GM19463 (cell line): Measurements from ENCODE around the gene NUDT1.
A peak's percentile ranks its signal among the peaks of the same experiment; 100 is the strongest.
"Not testable (repeated sequence)": the region's sequence is repeated elsewhere in the genome, so short reads cannot be mapped to it uniquely, and the experiment has no call there.

Experiments used
- ATAC-seq: cut with Tn5 transposase; IDR thresholded peaks from one replicate; pipeline ENCODE4 v1.9.1; 2021; ENCODE audit warnings: mild to moderate bottlenecking, moderate library complexity; ENCODE audit not compliant: unreplicated experiment

The NUDT1 gene

GRCh38 chr7:2264158-2264557 lies 22.1 kb downstream of the NUDT1 start:
- no peak for ATAC-seq

- no peak for ATAC-seq
These were observed 24.9 kb downstream of the NUDT1 start for GRCh38 chr7:2266911-2267310.

DNA sequence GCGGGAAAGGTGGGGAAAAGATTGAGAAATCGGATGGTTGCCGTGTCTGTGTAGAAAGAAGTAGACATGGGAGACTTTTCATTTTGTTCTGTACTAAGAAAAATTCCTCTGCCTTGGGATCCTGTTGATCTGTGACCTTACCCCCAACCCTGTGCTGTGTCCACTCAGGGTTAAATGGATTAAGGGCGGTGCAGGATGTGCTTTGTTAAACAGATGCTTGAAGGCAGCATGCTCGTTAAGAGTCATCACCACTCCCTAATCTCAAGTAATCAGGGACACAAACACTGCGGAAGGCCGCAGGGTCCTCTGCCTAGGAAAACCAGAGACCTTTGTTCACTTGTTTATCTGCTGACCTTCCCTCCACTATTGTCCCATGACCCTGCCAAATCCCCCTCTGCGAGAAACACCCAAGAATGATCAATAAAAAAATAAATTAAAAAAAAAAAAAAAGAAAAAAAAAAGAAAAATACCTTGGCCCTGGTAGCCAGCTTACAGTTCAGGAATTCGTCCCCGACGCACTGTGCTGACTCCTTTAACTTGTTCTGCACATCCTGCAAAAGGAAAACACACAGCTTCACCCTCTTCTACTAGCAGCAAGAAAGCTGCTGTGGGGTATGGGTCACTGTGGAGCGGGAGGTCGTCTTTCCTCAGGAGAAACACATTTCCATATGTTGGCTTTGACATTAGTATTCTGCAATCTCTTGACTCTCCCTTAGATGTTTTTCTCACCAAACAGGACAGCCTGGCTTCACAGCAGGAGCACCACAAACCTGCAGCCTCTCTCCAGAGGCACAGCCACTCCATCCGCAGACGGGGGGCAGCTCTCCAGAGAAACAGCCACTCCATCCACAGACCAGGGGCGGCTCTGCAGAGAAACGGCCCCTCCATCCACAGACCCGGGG lies 27.3 kb downstream of the NUDT1 start:
- ATAC-seq, result not testable (repeated sequence)

- no peak for ATAC-seq
These were observed 28.0 kb downstream of the NUDT1 start for GRCh38 chr7:2269991-2270460.

- no peak for ATAC-seq
These were observed 28.5 kb downstream of the NUDT1 start for GRCh38 chr7:2270495-2270894.

GRCh38 chr7:2271273-2272026 lies 29.4 kb downstream of the NUDT1 start:
- no peak for ATAC-seq

DNA sequence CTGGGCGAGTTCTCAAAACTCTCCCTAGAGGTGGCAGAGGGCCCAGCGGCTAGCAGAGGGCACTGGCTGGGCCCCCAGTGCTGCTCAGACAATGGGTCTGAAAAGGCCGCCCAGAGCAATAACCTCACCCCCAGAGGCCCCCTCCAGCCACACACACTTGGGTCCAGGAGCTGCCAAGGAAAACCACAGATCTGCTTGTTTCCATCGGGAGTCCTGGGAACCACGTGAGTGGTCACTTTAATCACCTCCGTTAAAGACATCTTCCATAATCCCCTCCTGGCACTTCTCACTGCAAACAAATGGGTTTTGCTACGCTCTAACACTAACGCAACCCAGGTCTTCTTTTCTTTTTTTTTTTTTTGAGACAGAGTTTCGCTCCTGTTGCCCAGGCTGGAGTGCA lies 30.0 kb downstream of the NUDT1 start:
- ATAC-seq, result no peak

DNA sequence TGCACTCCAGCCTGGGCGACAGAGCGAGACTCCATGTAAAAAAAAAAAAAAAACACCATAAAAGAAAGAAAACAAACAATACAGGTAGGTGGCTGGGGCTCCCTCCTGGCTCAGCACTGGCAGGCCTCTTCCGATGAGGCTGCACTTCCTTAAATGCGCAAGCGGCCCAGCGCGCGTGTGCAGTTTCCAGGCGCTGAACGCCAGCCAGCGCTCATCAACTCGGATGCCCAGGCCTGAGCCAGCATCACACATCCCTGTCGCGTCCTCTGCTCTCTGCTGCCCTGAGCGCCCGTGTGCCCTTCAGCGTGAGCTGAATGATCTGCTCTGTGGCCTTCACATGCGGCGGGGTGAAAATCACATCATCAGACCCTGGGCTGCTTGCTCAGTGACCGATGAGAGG lies 31.8 kb downstream of the NUDT1 start:
- no peak for ATAC-seq

- no peak for ATAC-seq
These were observed 32.6 kb downstream of the NUDT1 start for GRCh38 chr7:2274666-2275065.

- no peak for ATAC-seq
These were observed 33.1 kb downstream of the NUDT1 start for GRCh38 chr7:2275101-2275500.

- ATAC-seq, result no peak
These were observed 34.1 kb downstream of the NUDT1 start for GRCh38 chr7:2276107-2276506.

DNA sequence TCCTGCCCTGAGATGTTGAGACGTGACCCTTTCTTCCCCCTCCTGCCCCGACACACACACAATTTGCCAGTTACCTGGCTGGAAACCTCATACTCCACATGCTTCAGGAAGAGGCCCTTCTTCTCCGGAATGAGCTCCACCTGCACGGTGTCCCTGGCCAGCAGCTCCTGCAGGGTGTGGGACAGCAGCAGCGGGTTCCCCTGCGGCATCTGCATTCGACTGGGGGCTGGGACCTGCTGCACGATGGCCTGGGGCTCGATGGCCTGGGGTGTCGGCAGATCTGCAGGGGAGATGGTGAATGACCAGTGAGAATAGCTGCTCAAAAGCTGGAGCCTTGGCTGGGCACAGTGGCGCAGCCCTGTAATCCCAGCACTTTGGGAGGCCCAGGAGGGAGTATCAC lies 36.0 kb downstream of the NUDT1 start:
- no peak for ATAC-seq

DNA sequence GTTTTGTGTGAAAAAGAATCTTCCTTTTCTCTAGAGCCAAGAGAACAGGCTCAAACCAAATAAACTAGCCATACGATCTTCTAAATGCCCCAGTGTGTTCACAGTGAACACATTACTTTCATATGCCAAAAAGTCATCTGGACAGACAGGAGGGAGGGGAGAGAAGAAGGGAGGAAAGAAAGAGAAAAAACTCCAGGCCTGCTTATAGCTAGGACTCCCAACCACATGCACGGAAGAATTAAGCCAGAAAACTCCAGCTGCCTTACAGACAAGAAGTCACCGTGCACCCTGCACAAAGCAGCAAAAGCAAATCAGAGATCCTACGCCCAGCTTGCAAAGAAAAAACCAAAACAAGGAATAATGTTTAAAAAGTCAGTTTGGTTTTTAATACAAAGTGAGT lies 37.9 kb downstream of the NUDT1 start:
- no peak for ATAC-seq

GRCh38 chr7:2280424-2280823 lies 38.4 kb downstream of the NUDT1 start:
- ATAC-seq, result no peak

GRCh38 chr7:2281541-2281940 lies 39.5 kb downstream of the NUDT1 start:
- no peak for ATAC-seq

GRCh38 chr7:2282185-2282751 lies 40.2 kb downstream of the NUDT1 start:
- no peak for ATAC-seq

GRCh38 chr7:2283074-2283473 lies 41.0 kb downstream of the NUDT1 start:
- no peak for ATAC-seq

- no peak for ATAC-seq
These were observed 45.7 kb downstream of the NUDT1 start for GRCh38 chr7:2287745-2288144.

DNA sequence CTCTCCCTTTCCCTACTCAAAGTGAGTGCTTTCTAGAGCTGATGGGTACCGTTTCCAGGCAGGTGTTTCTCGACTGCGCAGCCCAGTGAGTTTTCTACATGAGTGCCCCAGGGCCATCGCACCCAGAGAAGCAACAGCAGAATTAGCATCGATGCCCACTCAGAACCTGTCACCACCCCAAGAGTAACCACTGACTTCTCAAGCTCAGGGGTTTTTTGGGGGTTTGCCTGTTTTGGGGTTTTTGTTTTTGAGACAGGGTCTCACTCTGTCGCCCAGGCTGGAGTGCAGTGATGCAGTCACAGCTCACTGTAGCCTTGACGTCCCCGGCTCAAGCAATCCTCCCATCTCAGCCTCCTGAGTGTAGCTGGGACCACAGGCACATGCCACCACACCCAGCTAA lies 46.5 kb downstream of the NUDT1 start:
- peak; percentile 82 for ATAC-seq

- no peak for ATAC-seq
These were observed 47.1 kb downstream of the NUDT1 start for GRCh38 chr7:2289111-2289586.

DNA sequence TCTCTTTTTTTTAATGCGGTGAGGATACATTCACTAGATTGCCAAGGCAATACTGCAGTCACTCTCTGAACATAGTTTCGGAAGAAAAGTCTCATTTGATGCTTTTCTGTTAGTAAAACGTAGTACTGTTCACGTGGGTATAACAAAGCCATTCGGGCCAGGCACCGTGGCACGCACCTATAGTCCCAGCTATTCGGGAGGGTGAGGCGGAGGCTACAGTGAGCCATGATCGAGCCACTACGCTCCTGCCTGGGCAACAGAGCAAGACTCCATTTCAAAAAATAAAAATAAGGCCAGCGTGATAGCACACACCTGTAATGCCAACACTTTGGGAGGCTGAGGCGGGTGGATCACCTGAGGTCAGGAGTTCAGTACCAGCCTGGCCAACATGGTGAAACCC lies 47.6 kb downstream of the NUDT1 start:
- no peak for ATAC-seq

DNA sequence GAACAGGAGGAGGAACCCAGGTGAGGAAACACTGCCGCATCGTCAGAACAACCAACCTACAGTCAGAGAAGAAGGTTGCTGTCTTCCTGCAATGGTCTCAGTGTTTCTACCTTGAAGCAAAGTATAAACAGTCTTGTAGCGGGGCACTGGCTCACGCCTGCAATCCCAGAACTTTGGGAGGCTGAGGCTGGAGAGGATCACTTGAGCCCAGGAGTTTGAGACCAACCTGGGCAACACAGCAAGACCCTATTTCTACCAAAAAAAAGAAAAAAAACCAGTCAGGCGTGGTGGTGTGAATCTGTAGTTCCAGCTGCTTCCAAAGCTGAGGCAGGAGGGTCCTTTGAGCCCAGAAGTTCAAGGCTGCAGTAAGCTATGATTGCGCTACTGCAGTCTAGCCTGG lies 48.9 kb downstream of the NUDT1 start:
- no peak for ATAC-seq
